HG03097 (cell line): Measurements from ENCODE around the gene KMT2B.
A peak's percentile ranks its signal among the peaks of the same experiment; 100 is the strongest.
"Not testable (repeated sequence)": the region's sequence is repeated elsewhere in the genome, so short reads cannot be mapped to it uniquely, and the experiment has no call there.

ENCODE experiments used
- ATAC-seq: cut with Tn5 transposase; IDR thresholded peaks from one replicate; pipeline ENCODE4 v1.9.1; 2021; ENCODE audit not compliant: unreplicated experiment, low FRiP score

Gene KMT2B

DNA sequence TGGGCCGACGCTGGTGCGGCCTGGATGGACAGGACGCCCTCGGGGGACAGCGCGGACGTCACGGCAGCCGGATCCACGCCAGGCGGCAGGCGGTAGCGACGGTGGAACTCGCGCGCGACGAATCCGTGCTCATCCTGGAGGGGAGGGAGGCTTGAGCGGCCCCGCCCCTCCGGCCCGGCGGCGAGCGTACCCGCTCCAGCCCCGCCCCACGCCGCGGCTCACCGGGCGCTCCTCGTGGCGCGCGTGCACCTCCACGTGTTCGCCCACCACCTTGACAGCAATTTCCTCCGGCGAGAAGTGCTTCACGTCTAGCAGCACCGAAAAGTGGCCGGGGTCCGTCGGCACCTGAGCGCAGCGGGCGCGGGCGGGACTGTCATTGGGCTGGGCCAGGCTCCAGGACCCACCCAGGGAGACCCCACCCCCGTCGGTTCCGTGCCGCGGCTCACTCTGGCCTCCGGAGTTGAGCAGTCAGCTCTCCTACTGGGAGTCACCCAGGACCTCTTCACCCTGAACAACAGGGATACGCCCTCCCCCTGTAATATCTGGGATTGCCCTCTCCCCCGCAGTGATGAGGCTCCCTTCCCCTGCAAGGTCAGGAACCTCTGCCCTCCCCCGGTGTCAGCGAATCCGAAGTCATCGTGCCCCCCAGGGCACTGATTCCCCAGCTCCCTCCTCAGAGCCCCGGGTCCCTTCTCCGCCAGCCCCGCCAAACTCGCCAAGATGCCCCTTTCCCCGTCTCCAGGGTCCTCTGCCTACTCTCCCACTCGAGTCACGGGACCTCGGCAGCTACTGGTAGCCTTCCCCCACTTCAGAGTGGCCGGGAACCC lies 38.0 kb downstream of the KMT2B start:
- ATAC-seq, result no peak

DNA sequence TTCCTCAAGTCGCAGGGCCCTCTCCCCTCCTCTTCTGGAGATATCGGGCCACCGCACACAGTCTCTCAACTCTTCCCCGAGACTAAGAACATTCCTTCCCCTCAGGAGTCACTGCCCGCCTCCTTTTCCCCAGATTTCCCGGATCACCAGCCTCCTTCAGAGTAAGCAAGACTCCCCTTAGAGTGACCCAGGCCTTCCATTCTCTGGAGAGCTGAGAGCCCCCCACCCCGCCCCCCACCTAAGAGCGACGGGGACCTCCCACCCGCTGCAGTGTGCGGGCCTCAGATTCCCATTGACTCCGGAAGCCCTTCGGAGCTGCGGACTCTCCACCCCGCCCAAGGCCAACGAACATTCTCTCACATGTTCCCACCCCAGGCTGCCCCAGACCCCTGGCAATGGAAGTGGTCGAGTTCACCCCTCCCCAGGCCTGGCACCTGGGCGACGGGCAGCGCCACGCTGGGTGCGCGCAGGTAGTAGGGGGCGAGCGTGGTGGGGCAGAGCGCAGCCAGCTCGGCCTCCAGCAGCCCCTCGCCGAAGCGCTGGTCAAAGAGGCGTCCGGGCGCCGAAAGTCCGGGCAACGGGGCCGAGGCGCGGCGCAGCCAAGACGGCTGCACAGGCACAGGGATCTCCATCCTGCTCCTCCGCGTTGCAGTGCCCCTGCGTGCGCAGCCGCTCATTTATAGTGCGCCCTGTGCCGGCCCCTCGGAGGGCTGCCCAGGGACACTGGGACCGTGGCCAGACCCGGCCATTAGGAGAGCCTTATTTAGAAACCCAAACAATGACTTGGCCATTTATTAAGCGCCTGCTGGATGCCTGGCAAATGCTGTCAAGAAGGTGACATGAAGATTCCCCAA lies 38.8 kb downstream of the KMT2B start, which contains the start of gene HSPB6:
TSS of gene HSPB6 (minus strand) at position 653 of the 854 bp plus-strand sequence. CDS start at position 632, 21 bp downstream.
- ATAC-seq, result no peak

DNA sequence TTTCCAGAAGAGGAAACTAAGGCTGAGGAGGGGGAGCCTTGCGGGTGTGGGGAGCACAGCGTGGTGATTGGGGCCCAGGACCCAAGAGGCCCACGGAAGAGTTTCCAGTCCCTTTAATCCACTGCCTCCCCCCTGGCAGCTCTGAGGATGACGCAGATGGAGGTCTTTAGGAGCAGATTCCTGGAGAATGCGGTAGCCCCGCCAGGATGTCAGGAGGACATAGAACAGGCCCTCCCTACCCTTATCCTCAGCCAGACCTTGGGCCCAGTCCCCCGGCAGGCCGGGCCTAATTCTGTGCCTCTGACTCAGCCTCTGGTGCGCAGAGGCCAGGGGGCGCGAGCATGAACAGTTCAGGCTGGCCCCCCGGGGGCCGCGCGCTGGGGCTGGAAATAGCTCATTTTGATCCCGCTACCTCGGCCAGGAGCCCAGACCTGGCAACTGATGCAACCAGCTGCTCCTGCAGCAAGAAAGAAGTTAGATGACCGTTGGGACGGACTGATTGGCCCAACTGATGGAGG lies 39.5 kb downstream of the KMT2B start:
- no peak for ATAC-seq

DNA sequence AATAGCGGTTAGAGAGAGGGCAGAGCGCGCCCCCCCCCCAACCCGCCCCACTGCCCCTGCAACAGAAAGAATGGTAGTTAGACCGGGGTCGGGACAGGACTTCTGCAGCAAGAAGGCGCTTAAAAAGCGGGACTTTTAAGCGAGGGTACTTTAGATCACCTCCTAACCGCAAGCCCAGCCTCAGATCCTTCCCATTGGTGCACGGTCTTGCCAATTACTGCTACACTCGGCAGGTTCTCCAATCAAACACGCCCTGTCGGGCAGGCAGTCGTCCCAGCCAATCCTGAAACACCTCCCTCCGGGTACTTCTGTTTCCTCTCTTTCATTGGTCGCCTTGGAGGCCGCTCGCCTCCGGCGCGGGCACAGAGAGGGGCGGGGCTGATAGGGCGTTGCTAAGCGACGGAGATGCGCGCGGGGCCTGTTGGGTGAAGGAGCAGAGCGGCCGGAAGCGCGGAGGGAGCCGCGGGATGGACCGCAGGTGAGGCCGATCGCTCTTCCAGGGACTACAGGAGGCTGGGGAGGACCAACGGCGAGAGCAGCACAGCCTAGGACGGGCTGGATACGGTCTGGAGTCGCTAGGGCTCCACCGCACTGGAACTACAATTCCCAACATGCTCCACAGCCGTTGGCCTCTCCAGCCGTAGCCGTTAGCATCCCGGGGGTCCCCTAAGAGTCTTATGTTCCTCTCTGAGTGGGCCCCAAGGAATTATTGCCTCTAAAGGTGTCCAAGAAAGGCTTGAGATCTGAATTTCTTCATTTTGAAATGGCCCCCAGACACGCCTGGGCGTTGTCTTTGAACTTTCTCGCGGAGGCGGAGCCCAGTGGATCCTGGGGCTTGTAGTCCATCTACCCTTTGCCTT lies 40.2 kb downstream of the KMT2B start, which contains the start of gene PROSER3:
TSS of gene PROSER3 (plus strand) at position 428 of the 860 bp plus-strand sequence. CDS start at position 468, 40 bp downstream.
- peak; percentile 86 for ATAC-seq

DNA sequence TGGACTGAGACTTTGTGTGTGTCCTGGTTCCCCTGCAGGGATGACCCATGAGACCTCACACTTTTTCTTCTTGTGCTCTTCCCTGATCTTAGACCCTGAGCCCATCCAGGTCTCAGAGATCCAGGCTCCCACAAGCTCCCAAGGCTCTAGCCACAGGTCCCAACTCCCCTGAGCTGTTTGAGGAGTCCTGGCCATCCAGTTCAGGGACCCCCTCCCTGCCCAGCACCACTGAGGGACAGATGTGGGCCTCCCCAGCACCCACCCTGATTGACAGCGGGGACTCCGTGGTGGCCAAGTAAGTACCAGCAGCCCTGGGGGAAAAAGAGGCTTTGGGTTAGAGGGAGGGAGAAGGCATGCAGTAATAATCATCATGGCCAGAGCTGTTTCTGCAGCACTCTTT lies 41.9 kb downstream of the KMT2B start:
- no peak for ATAC-seq

DNA sequence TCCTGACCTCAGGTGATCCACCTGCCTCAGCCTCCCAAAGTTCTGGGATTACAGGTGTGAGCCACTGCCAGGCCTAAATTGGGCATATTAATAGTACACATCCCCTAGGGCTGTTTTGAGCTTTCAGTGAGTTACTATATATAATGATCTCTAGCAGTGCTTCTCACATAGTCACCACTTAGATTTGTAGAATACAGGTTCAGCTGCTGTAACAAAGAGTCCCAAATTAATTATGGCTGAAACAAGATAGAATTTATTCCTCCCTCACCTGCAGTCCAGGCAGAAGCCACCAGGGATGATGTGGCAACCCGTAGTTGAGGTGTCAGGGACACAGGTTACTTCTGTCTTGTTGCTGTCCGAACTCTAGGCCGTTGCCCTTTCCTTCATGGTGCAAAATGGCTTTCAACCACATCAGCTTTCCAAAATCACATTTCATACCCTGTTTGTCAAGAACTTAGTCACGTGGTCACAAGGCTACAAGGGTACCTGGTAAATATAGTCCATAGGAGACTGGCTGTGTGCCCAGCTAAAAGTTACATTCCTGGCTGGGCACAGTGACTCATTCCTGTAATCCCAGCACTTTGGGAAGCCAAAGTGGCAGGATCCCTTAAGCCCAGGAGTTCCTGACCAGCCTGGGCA lies 43.0 kb downstream of the KMT2B start:
- ATAC-seq, result no peak

DNA sequence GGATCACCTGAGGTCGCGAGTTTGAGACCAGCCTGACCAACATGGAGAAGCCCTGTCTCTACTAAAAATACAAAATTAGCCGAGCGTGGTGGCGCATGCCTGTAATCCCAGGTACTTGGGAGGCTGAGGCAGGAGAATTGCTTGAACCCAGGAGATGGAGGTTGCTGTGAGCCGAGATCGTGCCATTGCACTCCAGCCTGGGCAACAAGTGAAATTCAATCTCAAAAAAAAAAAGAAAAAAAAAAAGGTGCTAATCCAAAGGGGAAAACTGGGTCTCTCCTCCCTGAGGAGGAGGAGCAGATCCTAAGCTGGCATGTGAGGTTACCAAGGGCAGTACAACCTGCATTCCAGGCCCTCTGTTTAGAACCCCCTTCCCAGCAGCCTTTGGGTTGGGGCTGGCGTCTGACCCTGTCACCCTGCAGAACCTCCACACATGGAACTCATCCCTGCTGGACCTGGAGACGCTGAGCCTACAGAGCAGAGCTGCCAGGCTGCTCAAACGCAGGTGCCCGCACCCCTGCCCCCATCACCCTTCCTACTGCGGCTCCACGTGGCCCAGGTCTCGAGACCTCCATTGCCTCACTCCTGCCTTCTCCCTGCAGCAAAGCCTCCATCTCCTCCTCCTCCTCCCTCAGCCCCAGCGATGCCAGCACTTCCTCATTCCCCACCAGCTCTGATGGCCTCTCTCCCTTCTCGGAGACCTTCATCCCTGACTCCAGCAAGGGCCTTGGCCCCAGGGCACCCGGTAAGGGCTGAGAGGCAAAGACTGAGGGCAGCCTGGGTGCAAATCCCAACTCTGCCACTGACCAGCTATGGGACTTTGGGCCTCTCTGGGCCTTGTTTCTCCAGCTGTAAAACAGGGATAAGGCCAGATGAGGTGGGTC lies 46.9 kb downstream of the KMT2B start:
- no peak for ATAC-seq

DNA sequence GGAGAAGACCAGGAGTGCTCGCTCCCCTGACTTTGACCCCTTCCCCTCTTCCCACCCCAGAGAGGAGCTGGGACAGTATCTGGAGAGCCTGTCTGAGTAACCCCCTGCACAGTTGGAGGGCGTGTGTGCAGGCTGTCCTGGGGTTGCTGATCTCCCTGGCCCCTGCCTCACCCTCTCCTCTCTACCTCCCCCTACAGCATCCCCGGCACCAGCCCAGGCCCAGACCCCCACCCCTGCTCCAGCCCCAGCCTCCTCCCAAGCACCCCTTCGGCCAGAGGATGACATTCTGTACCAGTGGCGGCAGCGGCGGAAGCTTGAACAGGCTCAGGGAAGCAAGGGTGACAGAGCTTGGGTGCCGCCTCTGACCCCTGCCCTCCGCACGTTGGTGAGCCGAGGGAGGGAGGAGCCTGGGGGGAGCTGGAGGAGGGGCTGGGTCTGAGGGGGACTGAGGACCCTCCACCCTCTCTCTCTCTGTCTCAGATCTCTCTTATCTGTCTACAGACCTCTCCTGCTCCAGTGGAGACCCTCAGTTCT lies 48.8 kb downstream of the KMT2B start:
- no peak for ATAC-seq

DNA sequence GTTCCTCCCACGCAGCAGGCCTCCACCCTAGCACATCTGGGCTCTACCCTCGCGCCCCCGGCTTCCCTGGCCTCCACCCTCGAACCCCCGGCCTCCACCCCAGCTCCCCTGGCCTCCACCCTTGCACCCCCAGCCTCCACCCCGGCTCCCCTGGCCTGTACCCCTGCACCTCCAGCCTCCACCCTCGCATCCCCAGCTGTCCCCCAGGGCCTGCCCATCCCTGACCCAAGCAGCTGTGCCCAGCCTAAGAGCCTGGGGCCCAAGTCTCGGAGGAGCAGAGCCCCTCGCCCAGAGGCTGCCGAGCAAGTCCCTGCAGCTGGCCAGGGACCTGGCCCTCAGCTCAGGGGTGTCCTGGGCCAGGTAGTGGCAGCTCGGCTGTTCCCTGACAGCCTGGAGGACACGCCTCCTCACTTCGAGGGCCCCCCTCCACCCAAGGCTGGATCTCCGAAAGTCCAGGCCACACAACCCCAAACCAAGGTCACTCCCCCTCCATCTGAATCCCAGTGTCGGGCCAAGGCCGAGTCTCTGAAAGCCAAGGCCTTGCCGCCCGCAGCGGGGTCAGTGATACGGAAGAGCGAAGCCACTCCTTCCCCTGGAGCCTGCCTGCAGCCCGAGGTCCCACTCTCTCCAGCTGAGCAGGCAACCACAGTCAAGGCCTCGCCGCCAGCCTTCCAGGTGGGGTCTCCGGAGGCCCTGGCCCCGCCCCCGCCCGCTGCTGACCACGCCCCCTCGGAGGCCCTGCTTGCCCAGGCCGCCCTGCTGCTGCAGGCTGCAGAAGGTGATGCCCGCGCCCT lies 49.7 kb downstream of the KMT2B start:
- ATAC-seq, result no peak

DNA sequence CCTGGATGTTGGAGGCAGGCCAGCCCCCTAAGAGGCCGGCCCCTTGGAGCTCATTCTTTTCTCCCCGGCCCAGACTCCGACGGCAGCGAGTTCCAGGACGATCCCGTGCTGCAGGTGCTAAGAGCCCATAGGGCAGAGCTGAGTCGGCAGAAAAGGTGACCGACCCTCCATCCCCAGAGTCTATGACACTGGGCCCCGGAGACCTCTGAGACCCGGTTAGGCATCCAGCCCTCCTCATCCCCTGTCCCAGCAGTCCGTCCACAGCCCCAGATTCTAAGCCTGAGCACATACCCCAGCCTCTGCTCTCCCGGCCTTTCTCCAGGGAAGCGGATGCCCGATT lies 50.2 kb downstream of the KMT2B start:
- no peak for ATAC-seq

DNA sequence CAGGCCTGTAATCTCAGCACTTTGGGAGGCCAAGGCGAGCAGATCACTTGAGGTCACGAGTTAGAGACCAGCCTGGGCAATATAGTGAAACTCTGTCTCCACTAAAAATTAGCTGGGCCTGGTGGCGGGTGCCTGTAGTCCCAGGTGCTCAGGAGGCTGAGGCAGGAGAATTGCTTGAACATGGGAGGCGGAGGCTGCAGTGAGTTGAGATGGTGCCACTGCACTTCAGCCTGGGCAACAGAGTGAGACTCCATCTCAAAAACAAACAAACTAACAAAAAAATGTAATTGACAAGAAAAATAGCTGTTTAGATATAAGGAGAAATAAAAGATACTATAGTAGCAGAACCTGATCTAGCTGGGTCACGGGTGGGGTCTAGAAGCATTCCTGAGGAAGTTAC lies 54.6 kb downstream of the KMT2B start:
- not testable (repeated sequence) for ATAC-seq

DNA sequence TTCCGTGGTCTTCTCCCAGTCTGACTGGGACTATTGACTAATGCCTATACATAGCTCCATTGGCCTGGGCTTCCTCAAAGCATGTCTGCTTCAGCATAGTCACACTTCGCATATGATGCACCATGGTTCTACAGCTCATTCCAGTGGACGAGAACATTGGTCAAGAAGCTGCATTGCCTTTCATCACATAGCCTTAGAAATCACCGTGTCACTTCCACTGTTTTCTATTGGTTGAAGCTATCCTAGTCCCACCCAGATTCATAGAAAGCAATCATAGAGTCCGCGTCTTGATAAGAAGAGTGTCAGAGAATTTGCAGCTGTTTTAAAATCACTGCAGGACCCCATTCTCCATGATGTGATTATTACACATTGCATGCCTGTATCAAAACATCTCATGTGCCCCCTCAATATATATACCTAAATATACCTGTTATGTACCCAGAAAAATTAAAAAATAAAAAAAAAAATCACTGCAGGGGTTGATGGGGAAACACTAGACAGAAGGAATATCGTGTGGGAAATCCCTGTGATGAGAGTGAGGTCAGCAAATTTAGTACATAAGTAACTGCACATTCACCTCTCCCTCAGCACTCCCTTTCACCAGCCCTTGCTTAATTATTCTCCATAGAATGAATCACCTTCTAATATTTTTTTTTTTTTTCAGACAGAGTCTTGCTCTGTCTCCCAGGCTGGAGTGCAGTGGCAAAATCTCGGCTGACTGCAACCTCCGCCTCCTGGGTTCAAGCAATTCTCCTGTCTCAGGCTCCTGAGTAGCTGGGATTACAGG lies 55.4 kb downstream of the KMT2B start:
- no peak for ATAC-seq

DNA sequence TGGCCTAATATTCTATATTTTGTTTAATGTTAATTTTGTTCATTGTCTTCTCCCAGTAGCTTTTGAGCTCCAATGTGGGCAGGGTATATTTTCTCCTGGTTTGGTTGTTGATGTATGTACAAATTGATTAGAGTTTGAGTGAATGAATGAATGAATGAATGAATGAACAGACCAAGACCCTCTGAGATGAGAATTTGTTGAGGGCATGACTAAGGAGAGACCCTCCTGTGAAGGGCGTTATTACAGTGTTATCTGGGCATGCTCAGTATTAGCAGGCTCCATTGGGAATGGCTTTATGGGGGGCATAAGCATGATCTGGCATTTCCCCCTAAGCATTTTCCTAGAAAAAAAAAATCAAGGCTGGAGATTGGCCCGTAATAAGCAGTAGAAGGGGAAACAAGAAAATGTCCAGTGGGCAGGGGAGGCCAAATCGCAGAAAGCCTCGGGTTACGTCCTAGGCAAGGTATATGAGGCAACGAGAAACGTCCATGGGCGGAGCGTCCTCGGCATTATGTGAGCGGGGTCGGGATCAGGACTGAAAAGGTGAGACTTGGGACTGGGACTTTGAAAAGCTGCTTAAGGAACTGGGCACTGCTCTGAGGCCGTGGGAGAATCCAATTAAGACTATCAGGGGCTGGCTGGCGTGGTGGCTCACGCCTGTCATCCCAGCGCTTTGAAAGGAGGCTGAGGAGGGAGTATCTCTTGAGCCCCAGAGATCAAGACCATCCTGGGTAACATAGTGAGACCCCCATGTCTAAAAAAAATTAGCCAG lies 56.7 kb downstream of the KMT2B start:
- no peak for ATAC-seq

DNA sequence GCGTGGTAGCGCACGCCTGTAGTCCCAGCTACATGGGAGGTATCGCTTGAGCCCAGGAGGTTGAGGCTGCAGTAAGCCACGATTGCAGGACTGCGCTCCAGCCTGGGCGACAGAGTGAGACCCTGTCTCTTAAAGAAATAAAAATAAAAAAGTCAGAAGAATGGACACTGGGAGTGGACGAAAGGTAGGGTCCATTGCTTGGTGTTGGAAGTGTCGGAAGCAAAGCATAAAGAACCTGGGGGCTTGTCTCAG lies 57.2 kb downstream of the KMT2B start:
- ATAC-seq, result no peak

DNA sequence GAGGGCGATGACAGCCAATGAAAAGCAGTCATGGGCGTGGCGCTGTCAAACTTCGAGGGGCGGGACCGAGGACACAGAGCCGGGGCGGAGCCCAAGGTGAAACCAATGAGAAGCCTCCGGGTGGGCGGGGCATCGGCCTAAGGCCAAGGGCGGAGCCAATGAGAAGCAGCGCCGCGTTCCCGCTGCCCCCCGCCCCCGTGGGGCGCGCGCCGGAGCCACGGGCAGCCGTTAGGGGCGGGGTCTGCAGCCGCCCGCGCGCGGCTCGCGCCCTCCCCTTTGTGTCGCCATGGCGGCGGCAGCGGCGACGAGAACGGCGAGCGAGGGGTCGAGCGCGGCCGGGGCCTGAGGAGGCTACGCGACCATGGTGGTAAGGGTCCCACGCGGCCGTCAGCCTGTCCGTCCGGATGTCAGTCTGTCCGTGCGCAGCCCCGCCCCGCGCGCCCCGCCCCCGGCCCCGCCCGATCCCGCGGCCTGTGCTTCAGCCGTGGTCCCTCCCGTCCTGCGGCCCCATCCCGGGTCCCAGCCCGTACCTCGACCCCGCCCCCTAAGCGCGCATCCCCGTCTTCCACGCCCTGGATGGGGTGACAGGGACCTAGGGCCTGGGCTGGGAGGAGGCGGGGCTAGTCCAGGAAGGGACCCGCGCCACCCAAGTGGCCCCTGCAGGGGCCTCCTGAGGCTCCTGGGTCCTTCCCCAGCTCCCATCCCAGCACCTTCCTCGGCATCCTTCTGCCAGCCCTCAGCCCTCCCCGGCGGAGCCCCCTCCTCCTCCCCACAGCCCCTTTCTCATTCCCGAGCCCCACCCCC lies 57.7 kb downstream of the KMT2B start, which contains the start of gene ARHGAP33:
TSS of gene ARHGAP33 (plus strand) at position 267 of the 804 bp plus-strand sequence. CDS start at position 362, 95 bp downstream.
- peak; percentile 89 for ATAC-seq
